Keratinocyte (primary cell): Measurements from ENCODE around the gene UPK1A.

Experiments
- CTCF ChIP-seq, 3 experiments: IDR thresholded peaks in 1 of 3; conservative IDR thresholded peaks in 1 of 3; optimal IDR thresholded peaks in 1 of 3; 2 replicates in 2 of 3; 3 replicates in 1 of 3; pipeline versions ENCODE3 to v1.5.1; 2011; ENCODE audit warnings: low read length in 3 of 3, mild to moderate bottlenecking in 3 of 3, moderate library complexity in 2 of 3, control low read depth in 1 of 3, inconsistent platforms in 1 of 3; ENCODE audit not compliant: insufficient read depth in 2 of 3; ENCODE audit errors: extremely low read depth in 1 of 3
- EZH2 ChIP-seq: IDR thresholded peaks from one replicate; pipeline ENCODE4 v1.6.1; 2012; ENCODE audit warnings: inconsistent platforms, mild to moderate bottlenecking, low read length, moderate library complexity

GRCh38 chr19:35621708-35622107 lies 44.6 kb upstream of the UPK1A start:
- TF ChIP-seq CTCF (optimal IDR thresholded peaks at IDR 0.05 in 1 of 3, IDR thresholded peaks at IDR 0.05 in 1 of 3, conservative IDR thresholded peaks at IDR 0.05 in 1 of 3; ENCODE audit: extremely low read depth in 1 of 3, insufficient read depth in 2 of 3, low read length in 3 of 3) (no peak), EZH2 (no peak)
